Coronary artery (tissue), 2 donors: ENCODE results near the gene GTF3C2.
A peak's percentile ranks its signal among the peaks of the same experiment; 100 is the strongest.

ENCODE experiments used
- DNase-seq: peaks from one replicate; pipeline ENCODE4 v3.0.0-alpha.2; 2017; ENCODE audit warnings: low spot score
- H3K27ac ChIP-seq, 2 donors: fragments of 200-600 bp; sonication (generic); one replicate each; pipeline ENCODE4 v1.5.1; 2016 to 2019
- H3K4me3 ChIP-seq: fragments of 200-600 bp; sonication (generic); 2 replicates; pipeline ENCODE4 v1.5.1; 2016; ENCODE audit warnings: mild to moderate bottlenecking, moderate library complexity
- CTCF ChIP-seq: fragments of 200-600 bp; sonication (generic); IDR thresholded peaks from one replicate; pipeline ENCODE4 v1.5.1; 2019; ENCODE audit warnings: antibody characterized with exemption

GTF3C2 gene

GRCh38 chr2:27307545-27308358 lies 48.8 kb downstream of the GTF3C2 start:
- no peak for TF ChIP-seq CTCF
- DNase-seq: no peak
- Histone ChIP-seq H3K4me3 (peak overlapping the region; percentile 32), H3K27ac (no peak overlapping the region)

GRCh38 chr2:27307287-27307544 lies 49.3 kb downstream of the GTF3C2 start:
- no peak for TF ChIP-seq CTCF
- H3K4me3 ChIP-seq: peak overlapping the region; percentile 32

GRCh38 chr2:27306573-27307286 lies 49.8 kb downstream of the GTF3C2 start:
- TF ChIP-seq CTCF: no peak
- DNase-seq: no peak
- H3K4me3 ChIP-seq: peak overlapping the region; percentile 39

More at GRCh38 chr2:27307287-27307544, 49.3 kb downstream of the GTF3C2 start:
- DNase-seq: no peak
- H3K27ac ChIP-seq: no peak overlapping the region

GRCh38 chr2:27306136-27306535 lies 50.4 kb downstream of the GTF3C2 start:
- H3K4me3 ChIP-seq: peak overlapping the region; percentile 39
- no peak overlapping the region for H3K27ac ChIP-seq
- no peak for DNase-seq
- TF ChIP-seq CTCF: no peak

More at GRCh38 chr2:27306573-27307286, 49.8 kb downstream of the GTF3C2 start:
- H3K27ac ChIP-seq: no peak overlapping the region

- TF ChIP-seq CTCF: no peak
- Histone ChIP-seq H3K4me3 (no peak overlapping the region), H3K27ac (no peak overlapping the region)
- no peak for DNase-seq
These were observed 51.0 kb downstream of the GTF3C2 start for GRCh38 chr2:27305516-27305915.

- no peak overlapping the region for H3K27ac ChIP-seq
- H3K4me3 ChIP-seq: no peak overlapping the region
- DNase-seq: no peak
- TF ChIP-seq CTCF: no peak
These were observed 51.9 kb downstream of the GTF3C2 start for GRCh38 chr2:27304488-27305240.
